Measurements from ENCODE around the gene ACTN3.
"Not testable (repeated sequence)": the region's sequence is repeated elsewhere in the genome, so short reads cannot be mapped to it uniquely, and the experiment has no call there.

ACTN3 gene

DNA sequence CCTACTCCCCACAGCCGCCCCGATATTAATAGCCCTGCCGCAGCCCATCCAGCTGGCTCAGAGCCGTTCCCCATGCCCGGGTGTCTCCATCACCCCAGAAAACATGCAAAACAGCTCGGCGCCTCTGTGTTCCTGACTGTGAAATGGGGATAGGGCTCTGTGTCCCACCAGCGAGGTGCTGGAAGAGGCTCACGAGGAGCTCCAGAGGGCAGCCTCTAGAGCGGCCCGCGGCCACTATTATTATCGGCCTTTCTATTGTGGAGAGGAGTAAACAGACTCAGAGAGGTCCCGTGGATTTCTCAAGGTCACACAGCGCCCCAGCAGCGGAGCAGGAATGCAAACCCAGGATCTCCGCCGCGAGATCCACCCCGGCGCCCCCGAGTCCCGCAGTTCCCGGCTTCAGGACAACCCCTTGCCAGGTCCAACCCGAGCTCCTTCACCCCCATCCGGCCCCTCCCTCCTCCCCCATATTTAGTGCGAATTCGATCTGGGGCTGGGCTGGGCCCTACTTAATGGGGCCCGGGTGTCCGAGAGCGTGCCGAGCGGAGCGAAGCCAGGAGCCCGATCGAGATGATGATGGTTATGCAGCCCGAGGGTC is at the start of gene ACTN3:
Gene ACTN3, plus strand, starts transcription at position 536 of the 598 bp plus-strand sequence. Its CDS starts 35 bp downstream, at position 571.
- DNase-seq = peak; percentile 36

GRCh38 chr11:66497206-66497605 is 49.5 kb upstream of the ACTN3 start:
- DNase-seq = no peak

DNA sequence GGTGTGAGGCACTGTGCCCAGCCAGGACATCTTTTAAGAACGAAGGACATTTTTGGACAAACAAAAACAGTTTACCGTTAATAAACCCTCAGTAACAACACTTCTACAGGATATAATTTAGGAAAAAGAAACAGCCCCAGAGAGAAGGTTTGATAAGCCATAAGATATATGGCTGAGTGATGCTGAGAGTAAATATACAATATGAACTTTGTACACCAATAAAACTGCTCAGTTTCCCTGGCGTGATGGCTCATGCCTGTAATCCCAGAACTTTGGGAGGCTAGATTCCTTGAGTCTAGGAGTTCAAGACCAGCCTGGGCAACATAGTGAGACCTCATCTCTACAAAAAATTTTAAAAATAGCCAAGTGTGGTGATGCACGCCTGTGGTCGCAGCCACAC is 48.2 kb upstream of the ACTN3 start:
- DNase-seq = no peak

DNA sequence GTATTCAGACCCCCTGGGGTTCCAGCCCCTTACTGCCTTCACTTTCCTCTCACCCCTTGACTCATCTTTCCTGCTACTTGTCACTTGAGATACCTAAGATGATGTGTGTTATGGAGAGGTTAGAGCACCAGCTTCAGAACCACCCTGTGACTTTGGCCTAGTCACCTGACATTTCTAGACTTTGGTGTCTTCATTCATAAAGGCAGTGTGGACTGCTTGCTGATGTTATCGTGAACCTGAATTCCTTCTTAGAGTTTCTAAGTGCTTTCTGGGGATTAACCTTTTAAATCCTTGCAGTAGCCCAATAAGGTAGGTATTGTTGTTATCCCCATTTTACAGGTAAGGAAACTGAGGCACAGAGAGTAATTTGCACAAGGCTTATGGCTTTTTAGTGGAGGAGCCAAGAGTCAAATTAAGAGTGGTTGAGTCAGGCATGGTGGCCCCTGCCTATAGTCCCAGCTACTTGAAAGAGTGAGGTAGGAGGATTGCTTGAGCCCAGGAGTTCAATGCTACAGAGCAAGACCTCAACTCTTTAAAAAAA is 41.4 kb upstream of the ACTN3 start:
- DNase-seq = no peak

DNA sequence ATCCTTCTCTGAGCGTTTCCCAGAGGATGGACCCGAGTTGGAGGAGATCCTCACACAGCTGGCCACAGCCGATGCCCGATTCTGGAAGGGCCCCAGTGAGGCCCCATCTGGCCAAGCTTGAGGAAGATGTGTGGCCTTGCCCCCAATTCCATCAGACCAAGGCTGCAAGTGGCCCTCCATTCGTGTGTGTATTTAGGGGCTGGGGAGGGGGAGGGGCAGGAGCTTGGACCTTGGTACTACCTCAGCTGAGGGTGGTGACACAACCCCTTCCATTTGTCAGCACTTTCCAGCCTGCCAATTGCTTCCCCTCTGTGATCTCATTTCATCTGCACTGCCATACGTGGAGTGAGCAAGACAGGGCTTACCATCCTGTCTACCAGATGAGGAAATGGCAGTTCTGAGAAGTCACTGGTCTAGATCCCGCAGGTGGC is 37.6 kb upstream of the ACTN3 start:
- no peak for DNase-seq

- DNase-seq = peak; percentile 75
Measured at GRCh38 chr11:66510271-66510989, 36.3 kb upstream of the ACTN3 start, which contains the start of gene BBS1. TSS of gene BBS1 (plus strand) at chr11:66510635. CDS start at chr11:66510660, 25 bp downstream.

DNA sequence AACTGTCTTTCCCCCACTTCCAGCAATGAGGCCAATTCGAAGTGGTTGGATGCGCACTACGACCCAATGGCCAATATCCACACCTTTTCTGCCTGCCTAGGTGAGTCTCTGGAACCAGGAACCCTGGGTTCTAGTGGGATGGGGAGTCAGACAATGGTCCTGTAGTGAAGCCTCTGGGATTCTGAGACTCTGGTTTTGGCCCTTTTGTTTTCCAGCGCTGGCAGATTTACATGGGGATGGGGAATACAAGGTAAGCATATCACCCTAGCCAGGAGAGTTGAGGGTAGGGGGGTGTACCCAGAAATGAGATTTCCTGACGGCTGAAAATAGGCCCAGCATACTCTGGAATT is 35.7 kb upstream of the ACTN3 start:
- no peak for DNase-seq

- DNase-seq = no peak
Measured at GRCh38 chr11:66523611-66524010, 23.1 kb upstream of the ACTN3 start.

DNA sequence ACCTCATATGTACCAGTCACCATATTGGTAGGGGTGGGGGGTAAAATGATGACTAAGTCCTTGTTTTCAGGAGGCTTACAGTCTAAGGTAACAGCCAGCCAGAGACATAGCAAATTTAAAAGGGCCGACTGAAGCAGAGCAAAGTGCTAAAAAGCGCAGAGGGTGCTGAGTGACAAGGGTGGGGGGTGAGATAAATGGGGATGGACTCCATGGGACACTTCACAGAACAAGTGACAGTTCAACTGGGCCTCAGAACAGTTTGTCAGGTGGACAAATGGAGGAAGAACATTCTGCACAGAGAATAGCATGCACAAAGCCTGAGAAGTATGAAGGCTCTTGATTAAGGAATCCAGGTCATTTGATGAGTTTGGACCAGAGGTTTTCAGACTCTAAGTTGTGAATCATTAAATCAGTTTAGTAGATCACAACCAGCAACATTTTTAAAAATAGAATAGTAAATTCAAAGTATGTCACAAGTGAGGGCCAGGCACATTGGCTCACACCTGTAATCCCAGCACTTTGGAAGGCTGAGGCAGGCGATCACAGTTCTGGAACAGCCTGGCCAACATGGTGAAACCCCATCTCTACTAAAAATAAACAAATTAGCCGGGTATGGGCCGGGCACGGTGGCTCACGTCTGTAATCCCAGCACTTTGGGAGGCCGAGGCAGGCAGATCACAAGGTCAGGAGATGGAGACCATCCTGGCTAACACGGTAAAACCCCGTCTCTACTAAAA is 22.2 kb upstream of the ACTN3 start:
- DNase-seq = no peak

DNA sequence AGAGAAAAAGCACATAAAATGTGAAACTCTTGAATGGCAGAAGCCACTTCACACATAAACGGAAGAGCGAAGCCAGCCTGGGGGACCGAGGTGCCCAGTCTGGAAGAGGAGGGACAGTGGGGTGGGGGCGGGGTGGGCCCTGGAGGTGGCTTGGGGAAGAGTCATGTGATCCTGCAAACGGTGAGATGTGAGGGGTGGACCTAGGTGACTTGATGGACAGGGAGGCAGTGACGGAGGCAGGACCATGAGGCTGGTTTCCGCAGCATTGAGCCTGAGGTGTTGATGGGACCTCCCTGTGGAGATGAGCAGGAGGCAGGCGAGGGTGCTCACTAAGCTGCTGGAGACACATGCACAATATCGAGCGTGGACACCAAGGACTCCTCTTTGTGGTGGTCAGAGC is 17.6 kb upstream of the ACTN3 start:
- DNase-seq = no peak

DNA sequence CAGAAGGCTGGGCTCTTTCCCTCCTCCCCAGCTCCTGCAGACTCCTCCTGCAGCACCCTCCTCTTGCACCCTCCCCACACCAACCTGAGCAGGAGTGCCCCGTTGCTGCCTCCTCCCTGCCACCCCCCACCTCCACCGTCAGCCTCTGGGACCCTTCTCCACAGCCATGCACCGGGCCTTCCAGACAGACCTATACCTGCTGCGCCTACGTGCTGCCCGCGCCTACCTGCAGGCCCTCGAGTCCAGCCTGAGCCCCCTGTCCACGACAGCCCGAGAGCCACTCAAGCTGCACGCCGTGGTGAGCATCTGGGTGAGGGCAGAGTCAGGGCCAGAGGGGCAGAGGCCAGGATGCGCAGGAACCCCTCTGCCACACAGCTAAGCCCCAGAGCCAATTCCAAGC is 17.0 kb upstream of the ACTN3 start:
- no peak for DNase-seq

GRCh38 chr11:66530927-66531709 is 15.6 kb upstream of the ACTN3 start:
- DNase-seq = no peak

GRCh38 chr11:66531841-66532240 is 14.9 kb upstream of the ACTN3 start:
- no peak for DNase-seq

DNA sequence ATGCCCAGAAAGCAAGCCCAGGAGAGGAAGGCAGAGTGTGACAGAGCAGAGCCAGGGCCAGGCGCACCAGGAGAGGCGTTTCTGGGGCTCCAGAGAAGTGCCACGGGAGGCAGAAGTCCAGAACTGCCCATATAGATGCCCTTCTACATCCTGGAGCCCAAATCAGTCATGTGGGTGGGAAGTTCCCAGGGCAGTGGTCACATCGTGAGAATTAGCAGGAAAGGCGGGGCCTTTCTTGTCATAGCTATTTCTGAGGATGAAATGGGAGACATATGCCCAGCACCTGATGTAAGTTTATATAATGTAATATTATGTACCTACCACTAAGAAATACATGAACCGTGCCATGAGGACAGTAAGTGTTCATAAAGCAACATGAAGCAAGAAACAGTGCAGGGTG is 13.9 kb upstream of the ACTN3 start:
- DNase-seq = no peak

DNA sequence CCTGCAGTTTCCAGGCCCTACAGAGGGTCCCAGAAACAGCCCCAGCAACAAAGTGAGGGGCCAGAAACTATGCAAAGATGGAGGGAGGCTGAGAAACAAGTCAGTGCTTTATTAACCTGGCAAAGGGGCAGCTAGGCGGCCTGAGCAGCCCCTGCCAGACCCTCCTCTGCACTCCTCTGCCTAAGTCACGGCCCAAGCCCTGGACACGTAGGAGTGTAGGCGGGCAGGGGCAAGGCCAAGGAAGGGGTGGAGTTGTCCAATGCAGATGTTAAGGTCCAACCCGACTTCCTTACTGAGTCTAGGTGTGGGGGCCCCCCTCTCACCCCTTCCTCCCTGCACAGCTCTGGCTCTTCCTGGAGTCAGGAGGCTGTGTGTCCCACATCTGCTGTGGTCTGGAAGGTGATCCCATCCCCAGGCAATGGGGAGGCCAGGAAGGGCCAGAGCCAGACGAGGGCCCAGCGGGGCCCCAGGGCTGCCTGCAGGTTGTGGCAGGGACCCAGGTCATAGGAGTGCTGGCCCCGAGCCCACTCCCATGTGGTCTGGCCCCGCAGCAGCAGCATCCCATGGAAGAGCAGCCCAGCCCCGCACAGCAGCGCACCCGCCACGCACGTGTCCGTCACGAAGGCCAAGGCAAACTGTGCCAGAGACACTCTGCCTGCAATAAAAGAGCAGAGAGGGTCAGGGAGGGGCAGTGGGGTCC is 7.4 kb upstream of the ACTN3 start:
- no peak for DNase-seq

- no peak for DNase-seq
Measured at GRCh38 chr11:66539870-66540213, 6.9 kb upstream of the ACTN3 start.

DNA sequence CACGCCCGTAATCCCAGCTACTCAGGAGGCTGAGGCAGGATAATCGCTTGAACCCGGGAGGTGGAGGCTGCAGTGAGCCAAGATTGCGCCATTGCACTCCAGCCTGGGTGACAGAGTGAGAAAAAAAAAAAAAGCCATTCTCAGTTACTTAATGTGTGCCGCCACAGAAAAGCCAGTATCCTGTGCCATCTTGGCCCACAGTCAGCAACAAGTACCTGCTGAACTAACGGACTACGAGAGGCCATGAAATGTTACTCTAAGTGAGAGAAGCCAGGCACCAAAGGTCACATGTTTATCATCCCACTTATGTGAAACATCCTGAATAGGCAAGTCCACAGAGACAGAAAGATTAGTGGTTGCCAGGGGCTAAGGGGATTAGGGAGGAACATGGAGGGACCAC is 6.1 kb upstream of the ACTN3 start:
- not testable (repeated sequence) for DNase-seq

DNA sequence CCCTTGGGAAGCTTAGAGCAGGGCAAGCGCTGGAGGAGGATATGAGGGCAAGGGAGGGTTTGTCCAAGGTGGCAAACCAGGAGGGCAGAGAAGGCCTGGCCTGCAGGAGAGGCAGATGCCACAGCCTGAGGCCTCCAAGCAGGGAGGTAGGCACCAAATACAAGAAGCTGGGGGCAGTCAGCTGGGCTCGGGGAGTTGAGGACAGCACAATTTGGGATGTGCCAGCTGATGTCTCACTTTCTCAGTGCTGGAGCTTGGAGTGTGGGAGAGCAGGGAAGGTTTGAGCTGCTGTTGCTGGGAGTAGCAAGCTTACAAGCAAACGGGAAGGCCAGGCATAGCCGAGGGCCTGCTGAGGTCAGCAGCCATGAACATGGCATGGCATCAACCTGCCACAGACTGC is 4.8 kb upstream of the ACTN3 start:
- DNase-seq = no peak

DNA sequence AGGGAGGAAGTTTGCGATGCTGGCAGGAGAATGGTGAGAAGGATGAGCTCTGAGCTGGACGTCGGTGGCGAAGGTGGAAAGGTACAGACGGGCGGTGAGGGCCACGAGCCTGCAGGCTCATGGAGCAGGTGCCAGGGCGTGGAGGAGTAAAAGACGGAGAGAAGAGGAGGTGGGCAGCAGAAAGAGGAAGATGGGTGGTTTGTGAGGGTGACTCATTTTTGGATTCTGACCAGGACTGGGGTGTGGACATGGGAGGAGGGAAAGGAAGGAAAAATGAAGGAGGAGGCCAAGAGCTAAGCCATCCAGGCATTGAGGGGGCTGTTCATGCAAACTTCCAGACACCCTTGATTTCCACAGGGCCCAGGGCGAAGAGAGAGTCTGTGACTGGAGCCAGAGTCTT is 4.3 kb upstream of the ACTN3 start:
- DNase-seq = peak; percentile 12

DNA sequence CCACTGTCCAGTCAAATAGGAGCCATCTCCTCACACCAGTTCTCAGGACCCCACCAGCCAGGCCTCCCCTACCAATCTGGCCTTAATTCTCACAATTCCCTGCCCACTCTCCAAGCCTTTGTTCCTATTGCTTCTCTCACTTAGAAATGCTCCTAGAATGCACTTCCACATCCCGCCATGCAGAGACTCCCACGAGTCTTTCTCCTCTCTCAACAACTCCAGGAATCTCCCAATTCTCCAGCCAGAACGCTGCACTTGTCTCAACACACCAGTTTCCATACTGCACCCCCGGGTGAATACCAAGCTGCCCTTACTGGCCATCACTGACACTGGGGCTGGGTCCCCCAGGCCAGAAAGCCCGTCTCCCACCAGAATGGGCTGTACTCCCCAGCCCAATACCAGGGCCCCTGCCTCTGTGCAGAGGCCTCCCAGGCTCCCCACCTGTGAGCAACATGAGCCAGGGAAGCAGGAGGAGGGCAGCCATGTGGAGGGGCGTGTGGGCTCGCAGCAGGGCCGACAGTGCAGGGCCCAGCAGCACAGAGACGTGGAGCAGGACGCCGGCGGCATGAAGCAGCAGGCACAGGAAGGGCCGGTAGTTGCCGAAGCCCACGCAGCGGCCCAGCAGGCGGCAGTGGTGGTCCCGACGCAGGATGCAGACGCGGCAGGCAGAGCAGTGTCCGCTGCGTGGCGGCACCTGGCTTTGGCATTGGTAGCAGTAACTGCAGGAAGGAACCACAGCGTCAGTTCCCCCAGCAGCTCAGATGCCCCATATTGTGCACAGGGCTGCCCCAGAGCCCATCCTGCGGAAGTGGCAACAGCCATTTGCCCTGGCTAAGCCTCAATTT is 3.2 kb upstream of the ACTN3 start:
- peak; percentile 52 for DNase-seq

GRCh38 chr11:66544952-66545351 is 1.8 kb upstream of the ACTN3 start:
- DNase-seq = not testable (repeated sequence)

Measured in fibroblast of upper back skin (primary cell).